Stimulated activated CD4-positive, alpha-beta T cell treated with anti-CD3 and anti-CD28 coated beads, Interleukin-4, amount 100 ng/mL, for 24 hours (primary cell): ENCODE measurements around the gene AGPS.
"Not testable (repeated sequence)": the region's sequence is repeated elsewhere in the genome, so short reads cannot be mapped to it uniquely, and the experiment has no call there.

Experiments
- DNase-seq: peaks from one replicate; pipeline ENCODE4 v3.0.0-alpha.2; 2020

AGPS gene

DNA sequence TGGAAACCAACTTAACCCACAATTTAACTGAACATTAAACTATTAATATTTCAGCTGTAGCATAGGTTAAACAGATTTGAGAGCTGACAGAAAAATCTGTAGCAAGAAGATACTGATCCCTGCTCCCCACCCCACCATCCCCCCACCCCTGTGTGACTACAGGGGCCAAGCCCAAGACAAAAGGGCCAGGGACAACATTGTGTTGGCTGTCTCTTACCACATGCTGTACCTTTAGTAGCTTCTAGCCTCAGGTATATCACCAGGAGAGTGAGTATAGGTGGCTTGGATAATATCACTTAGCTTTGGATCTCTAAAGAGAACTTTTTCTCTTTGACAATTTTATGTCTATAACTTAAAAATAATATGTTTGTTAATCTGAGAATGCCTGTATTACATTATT, 140.7 kb downstream of the AGPS start:
- no peak for DNase-seq

DNA sequence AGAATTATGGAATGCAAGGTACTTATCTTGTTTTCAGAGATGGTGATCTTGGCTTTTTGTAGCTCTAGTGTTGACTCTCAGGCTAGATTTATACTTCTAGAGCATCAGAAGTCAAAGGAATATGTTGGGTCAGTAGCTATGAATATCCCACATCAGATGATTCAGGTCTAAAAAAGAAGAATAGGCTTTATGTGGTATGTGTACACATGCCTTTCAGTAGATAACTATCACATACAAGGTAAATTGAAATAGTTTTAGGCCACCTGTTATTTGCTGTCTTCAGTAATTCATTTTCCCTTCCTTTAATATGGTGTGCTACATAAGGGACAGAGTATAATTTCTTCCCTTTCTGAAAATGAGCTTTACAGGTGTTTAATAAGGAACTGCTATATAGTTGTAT, 142.4 kb downstream of the AGPS start:
- no peak for DNase-seq

DNA sequence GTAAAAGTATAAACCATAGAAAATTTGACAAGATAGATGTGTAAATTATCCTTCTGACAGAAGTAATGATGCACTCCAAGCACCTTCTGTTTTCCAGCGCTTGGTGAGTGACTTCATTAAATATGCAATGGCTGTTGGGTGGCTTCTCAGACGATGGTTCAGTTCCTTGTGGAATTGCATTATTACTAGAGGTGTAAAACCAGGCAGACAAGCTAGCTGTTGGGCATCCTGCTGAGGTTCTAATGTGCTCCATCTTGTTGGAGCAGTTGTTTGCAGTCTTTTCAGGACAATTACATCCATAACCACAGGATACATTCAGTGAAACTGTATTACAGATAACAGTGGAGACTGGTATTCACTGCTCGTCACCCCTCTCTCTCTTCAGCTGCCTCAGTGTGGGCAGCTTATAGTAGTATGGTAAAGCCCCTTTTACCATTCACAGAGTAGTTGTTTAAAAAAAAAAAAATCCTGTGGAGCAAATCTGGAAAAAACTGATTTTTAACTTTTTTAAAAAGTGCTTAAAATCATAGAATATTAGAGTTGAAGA, 143.5 kb downstream of the AGPS start:
- no peak for DNase-seq

DNA sequence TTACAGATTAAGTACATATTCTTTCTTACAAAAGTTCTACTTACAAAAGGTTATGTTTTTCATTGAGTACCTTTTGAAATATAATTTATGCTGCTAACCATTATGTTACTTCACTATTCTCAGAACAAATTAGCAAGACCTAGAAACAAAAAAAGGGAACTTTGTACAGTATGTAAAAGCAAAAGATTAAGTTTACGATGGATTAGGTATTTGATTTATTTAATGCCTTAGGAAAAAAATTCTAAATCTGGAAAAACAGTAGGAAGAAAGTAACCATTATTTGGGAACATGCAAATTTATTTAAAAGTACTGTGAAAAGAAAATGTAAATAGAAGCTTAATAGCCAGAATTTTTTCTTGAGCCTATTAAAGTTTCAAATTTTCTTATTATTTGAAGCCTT, 144.6 kb downstream of the AGPS start:
- DNase-seq = no peak

DNA sequence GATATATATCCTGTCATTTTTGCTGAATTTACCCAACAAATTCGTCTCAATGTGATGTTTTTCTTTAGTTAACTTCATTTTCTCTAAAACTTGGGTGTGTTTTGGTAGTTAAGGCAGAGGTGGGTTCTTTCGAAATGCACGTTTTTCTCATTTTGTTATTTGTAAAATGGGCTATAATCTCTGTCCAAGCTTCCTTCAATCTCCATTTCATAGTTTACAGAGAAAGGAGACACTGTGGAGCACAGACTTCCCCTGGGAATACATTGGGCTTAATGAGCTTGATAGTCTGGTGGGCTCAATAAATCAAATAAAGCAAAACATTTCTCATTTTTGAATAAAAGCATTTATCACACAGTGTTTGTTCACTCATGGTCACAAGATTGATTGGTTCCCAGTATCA, 145.1 kb downstream of the AGPS start:
- no peak for DNase-seq

DNA sequence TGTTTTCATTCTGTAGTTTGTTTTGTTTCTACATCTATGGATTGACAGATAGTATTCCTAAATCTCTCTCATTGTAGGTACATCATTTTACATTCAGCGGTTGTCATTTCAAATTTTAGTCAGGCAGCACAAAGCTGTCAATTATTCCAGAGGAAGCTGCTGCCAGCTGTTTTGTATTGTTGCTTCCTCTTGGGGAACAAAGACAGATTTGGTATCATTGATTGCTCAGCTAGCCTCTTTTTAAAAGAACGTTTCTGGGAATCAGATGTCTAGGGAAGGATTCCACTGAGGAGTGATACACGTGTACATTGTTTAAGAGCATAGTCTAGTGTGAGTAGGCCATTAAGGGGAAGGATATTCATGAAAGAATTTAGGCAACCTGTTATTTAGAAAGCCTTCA, 145.8 kb downstream of the AGPS start:
- DNase-seq = no peak

DNA sequence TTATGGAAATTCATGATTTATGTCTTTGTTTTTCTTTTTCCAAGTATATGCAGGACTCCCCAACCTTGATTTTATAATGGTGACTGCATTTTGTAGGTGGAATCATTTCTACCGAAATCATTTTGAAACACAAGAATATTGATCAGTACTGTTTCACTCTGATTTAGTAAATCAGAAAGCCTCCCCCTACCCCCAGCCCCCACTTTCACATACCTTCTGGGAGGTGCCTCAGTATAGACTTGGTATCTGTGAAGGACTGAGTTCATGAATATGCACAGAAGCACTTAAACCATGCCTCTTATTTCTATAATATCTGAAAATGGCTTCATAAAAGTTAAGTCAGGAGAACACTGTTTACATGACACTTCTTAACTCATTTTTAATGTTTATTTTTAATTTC, 147.7 kb downstream of the AGPS start:
- no peak for DNase-seq

DNA sequence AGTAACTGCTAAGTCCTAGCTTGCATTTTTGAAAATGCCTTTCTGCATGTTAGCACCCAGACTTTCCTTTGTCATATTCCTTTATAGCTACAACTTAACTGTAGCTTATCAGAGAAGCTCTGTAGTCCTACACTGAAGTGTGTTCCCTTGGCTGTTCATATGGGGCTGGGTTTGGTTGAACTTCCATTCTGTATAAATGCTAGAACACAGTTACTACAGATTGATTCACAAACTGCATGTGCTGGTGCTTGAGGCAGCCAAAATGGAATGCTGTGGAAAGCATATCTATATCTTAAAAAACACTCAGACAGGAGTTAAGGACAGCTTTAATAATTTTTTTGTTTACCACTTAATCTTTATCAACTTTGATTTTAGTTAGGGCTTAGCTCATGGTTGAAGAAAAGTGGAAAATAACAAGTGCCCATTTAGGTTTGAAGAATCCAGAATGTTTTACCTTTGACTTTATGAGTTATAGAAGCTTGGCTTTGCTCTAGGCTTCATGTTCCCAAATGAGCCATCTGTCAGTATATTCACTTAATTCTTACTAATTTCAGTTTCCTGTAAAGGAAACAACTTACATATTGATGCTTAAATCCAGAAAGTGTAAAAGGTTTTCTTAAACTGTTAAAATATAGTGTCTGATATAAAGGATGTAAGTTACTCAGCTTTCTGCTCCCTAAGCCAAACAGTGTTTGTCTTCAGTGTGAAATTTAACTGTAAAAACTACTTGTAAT, 148.9 kb downstream of the AGPS start:
- DNase-seq = no peak

DNA sequence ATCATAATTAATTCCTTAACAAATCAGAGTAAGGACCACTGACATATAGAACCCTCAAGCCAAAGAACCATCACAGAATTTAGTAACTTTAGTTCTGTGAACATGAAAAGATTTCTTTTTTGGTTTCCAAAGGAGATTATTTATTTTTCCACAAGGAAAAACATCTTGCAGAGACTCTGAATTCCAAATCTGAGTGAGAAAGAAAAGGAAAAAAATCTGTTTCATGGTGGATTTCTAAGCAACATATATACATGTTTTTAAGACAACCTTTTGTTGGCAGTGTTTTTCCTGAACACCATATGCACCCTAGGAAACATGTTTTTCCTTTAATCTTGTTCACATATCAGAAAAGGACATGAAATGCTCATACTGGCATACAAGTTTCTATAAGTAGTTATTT, 149.8 kb downstream of the AGPS start:
- DNase-seq = no peak

DNA sequence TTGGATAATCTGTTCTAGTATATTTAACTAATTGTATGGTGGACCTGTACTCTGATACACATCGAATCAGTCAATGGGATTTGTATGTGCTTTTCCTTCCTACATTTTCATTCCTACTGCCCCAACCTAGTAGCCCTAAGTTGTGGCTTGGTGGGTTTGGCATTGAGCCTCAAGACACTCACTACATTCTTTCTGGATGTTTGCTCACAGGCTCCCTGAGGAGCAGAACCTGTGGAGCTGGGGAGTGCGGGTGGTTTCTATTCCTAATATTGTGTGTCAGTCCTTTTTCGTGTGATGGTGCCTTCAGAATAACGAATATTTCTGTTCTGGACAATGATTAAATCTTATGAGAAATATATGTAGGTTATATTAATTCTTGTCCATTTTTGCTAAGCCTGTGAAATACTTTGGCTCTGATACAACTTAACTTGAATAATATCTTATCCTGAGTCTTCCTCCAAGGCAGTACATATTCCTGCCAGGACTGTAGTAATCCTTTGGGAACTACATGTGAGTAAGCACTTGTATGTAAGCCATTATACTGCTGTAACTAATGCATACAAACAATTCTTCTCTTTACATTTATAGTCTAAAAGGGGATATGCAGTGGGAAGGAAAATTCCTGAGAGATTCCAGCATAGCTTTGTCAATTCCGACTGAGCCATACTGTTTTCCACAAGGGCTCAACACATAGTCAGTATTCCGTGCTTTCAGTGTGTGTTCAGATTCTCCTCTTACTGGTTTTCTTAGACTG, 150.6 kb downstream of the AGPS start:
- DNase-seq = no peak

DNA sequence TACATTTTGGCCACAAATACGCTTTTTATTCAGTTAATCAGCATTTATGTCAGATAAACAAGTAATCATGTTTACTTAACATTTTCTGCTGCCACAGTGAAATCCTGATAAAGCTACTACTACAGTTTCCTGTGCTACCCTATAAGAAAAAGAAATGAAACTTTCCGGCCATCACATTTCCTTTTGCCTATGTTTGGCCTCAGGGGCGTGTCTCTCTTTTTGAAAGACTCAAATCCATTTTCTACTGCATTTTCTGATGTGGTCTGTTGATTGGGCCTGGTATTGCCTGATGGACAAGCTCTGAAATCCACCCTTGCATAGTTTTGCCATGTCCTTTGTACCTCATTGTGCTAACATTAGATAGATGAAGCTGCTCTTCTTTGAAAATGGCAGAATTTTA, 152.6 kb downstream of the AGPS start:
- DNase-seq = no peak

DNA sequence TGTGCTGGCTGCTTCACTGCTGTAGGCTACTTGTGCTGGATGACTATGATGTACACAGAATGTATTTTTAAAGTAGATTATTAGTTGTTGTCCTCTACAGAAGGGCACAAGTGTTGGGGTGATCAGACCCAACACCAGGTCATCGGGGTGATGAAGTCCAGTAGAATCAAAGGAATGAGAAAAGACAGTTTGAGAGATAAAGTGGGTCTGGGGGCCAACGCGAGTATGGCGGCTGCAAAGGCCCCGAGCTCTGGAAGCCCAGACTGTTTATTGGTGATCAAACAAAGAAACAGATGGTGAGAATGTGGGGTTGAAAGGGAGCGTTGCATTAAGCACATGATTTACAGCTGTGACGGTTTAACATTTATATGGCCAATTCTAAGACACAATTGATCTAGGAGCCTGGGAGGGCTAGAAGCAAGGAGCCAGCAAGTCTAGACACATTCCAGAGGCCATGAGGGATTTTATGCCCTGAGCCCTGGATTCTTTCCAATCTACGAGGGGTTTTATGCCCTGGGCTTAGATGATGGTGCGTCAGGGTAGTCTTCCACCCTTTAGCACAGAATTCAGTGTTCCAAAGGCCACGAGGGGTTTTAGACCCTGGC, 153.5 kb downstream of the AGPS start:
- DNase-seq = no peak

DNA sequence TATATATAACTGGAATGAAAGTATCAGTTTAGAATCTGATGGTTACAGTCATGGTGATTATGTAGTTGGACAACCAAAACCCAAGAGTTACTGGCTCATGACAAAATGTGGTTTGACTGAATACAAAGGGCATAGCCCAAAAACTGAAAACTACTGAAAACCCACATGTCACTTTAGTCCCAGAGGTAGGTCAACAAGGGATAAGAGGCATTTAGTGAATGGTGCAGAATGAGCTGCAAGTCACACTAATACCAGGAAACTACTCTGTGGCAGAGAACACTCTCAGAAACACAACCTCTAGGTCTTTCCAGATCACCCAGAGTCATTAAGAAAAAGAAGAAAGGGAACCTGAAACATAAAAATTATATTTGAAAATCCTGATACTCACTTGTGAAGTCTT, 154.5 kb downstream of the AGPS start:
- DNase-seq = no peak

DNA sequence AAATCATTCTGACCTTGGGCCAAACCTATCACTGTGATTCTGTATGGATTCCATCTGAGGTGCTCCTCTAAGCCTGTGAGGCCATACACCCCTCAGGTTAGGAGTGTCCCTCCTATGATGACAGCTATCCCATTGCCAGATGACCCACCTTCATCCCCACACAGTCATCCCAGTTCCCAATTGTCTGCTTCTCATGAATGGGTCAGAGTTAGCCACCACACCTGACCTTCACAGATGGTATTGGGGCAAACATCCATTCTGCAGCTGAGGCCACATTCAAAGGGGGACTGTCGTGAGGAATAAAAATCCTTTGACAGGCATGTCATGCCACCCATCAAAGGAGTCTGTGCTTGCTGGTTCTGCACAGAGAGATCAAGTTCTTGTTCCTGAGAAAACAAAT, 155.2 kb downstream of the AGPS start:
- no peak for DNase-seq

DNA sequence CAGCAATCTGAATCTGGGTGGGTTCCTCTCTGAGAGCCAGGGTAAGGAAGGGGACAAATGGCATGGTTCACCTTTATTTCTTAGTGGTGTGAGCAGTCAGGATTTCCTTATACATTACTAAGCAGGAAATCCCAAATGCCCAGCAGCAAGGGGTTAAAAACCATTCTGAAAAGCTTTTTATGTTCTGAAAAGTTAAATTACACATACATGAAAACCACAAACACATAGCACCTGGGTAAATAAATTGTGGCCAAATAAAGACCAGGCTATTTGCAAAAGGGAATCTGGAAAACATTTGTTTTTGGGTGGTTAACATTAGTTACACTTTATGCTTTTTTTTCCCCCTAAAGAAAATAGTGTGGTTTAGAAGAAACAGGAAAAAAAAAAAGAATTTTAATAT, 156.1 kb downstream of the AGPS start:
- DNase-seq = no peak

DNA sequence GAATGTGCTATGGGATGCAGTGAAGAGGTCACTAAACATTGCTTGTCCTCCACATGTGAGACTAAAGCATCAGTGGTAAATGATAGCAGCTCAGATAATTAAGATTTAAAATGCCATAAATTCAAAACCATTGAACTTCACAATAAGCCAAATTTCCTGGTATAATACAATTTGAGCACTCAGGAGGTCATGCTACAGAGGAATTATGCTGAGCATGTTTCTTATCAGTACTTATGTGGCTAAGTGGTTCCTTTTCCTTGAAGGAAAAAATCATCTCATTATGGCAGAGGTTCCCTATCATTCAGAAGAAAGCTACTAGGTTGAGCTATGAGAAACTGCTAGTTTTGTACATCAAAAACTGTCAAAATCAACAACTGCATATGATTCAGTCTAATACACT, 156.6 kb downstream of the AGPS start:
- DNase-seq = no peak

DNA sequence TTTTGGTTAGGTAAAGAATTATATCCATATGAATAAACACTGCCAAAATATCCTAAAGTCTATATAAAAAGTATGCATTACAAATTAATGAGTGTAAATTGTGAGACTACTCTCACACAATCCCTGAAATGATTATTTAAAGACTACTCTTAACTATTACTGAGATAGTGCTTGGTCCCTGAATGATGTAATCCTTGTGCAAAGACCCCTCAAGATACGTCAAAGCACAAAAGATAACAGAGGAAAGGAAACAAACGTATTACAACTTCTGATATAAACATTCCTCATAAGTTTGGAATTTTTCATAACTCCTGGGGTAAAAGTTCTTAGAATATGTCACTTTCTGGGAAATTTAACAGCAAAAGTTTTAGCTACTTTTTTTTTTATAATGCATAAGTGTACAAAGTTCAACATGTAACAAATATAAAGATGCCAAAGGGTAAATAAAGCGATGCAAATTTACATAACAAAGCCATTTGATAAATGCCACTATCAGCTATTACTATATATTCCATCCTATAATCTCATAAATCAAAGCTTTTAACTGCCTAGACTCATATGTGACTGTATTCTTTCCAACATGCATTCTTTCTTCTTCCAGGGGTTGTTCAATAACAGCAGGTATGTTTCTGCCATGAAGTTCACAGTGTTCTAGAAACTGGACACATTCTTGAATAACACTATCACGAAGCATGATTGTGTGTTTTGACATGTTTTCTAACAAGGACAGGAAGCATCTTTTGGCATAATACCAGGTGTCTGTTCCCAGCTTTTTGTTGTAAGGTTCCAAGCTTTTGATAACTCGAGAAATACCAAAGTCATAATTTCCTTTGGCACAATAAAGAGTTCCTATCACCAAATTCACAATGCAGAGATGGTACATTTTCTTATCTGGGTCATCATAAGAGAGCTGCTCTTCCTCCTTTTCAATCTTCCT, 158.0 kb downstream of the AGPS start:
- no peak for DNase-seq

DNA sequence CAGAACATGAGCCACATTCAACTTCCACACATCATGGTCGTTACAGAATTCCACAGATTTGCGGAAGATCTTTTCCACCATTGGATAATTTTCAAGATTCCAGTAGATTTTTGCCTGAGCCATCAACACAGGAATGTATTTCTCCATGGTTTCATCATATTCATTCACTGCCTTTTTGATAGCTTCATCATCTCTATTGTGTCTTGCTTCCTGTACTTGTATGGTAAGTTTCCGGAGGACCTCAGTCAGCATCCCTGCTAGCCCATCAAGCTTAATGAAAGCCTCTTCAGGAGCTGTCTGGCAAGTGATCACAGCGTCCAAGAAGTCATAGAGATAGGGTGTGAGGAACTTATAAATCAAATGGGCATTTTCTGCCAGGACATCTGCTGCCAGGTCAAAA, 158.8 kb downstream of the AGPS start:
- DNase-seq = not testable (repeated sequence)

DNA sequence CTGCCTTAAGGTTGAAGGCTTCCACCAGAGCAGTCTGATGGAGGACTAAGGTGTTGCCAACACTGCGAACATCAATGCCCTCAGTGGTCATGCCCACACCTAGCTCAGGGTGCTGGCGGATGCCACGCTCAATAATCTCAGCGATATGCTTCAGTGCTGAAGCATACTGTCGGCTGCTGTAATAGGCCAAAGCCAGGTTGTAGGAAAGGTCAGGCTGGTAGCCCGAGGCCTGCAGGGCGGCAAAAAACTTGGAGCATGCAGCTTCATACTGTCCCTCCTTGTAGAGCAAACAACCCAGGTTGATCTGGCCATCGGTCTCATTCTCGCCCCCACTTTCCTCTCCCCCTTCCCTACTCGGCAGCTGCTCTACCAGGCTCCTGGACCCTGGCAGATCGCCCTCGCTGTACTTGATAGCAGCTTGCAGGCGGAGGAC, 159.4 kb downstream of the AGPS start:
- no peak for DNase-seq

DNA sequence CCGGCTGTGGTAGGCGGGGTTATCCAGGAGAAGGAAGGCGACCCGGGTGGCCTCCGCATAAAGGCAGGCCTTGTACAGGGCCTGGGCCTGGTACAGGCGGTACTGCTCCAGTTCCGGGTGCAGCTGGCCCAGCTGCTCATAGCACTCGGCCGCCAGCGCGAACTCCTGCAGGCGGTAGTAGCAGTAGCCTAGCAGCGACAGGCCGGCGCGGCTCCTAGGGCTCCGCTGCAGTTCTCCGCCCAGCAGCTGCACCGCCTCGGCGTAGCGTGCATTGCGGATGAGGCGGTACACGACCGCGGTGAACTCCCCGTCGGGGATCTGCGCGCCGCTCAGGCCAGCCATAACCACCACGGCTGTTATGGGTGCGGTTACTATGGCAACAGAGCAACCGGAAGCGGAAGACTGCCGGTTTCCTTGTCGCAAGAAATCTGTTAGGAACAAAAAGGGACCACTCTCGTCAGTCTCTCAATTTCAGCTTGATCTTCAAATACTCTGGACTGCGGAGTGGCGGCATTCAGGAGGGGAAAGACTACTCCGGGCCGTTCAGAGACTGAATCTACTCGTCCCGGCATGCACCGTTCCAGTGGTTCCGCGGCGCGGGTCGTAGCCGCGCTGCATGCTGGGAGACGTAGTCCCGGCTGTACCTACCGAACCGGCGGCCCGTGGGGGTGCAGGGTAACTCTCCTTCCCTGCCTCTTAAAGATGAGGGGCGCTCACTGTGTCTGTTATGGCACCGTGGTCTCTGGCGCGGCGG, 160.0 kb downstream of the AGPS start:
- peak; percentile 90 for DNase-seq

DNA sequence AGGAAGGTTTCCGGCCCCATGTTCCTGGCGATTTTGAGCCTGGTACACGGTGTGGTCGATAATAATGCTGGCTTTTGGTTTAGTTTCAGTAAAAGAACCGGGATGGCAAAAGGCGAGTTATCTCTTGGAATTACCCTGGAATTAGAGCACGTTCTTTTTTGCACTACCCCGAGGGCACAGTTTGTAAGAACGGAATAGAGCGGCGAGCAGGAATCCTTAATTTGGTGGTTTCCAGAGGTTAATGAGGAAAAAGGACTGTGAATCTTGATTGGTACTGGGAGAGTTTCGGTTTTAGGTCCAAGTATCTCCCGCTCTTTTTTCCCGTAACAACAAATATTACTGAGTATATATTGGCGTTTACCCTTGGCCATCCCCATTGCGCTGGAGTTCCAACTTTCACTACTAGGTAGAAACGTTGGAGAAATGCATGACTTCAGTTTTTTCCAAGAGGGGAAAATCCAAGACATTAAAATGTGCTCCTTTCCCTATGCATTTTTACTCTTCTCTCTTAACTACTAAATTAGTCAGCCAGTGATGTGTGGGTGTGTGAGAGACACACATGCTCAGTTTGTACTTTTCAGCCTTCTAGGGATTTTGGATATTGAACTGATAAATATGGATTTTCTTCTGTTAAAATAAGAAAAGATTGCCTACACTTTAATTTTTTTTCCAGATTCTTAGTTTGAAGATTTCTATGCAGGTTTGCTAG, 160.8 kb downstream of the AGPS start:
- DNase-seq = no peak
